GM21723 (cell line): ENCODE results near the gene CBR4.
"Not testable (repeated sequence)": the region's sequence is repeated elsewhere in the genome, so short reads cannot be mapped to it uniquely, and the experiment has no call there.

Experiments
- ATAC-seq: cut with Tn5 transposase; IDR thresholded peaks from one replicate; pipeline ENCODE4 v1.9.1; 2021; ENCODE audit warnings: mild to moderate bottlenecking, moderate library complexity; ENCODE audit not compliant: unreplicated experiment

The CBR4 gene

DNA sequence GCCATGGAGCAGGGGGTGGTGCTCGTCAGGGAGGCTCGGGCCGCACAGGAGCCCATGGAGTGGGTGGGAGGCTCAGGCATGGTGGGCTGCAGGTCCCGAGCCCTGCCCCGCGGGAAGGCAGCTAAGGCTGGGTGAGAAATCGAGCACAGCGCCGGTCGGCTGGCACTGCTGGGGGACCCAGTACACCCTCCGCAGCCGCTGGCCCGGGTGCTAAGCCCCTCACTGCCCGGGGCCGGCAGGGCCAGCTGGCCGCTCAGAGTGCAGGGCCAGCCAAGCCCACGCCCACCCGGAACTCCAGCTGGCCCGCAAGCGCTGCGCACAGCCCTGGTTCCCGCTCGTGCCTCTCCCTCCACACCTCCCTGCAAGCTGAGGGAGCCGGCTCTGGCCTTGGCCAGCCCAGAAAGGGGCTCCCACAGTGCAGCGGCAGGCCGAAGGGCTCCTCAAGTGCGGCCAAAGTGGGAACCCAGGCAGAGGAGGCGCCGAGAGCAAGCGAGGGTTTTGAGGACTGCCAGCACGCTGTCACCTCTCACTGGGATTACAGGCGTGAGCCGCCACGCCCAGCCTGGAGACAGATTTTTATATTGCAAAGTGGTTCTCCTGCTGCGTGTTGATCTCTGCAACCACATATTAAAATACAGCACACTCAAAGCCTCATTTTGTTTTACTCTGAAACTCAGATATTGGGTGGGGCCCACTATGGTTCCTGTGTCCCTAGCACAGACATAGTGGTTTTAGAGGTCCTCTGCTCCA, 26.0 kb upstream of the CBR4 start:
- not testable (repeated sequence) for ATAC-seq

DNA sequence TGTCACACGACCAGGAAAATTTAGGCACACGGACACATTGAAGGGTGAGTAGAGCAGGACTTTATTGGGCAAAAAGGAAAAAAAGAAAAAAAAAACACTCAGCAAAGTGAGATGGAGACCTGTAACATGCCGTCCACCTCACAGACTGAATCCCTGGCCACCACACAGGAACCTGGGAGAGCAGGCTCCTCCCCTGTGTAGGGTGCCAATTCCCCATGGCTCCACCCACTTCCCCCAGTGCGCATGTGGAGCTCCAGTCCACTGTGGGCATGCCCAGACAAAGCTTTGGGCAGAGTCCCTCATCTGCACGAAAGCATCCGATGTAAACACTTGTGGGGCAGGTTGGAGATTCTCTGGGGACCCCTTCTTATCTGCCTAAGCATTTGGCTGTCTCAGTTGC, 23.6 kb upstream of the CBR4 start:
- no peak for ATAC-seq

DNA sequence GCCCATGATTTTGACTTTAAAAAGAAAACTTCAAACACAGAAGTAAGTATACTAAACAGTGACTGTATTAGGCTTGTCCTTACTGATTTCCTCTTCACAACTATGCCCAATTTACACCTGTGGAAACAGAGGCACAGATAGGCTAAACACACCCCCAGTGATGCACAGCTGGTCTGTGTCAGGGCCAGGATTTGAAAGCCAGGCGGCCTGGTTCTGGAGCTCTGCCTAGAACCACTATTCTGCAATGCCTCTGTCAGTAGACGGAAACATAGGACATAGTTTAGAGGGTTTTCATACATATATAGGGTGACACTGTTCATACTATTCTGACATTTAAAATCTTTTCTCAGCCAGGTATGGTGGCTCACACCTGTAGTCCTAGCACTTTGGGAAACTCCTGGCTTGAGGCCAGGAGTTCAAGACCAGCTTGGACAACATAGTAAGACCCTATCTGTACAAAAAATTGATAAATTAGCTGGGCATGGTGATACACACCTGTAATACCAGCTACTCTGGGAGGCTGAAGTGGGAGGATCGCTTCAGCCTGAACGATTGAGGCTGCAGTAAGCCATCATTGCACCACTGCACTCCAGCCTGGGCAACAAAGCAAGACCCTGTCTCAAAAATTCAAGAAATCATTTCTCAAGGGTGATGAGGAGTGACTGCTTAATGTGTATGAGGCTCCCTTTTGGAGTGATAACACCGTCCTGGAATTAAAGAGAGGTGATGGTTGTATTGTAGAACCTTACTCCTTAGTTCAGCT, 23.0 kb upstream of the CBR4 start:
- ATAC-seq, result no peak

DNA sequence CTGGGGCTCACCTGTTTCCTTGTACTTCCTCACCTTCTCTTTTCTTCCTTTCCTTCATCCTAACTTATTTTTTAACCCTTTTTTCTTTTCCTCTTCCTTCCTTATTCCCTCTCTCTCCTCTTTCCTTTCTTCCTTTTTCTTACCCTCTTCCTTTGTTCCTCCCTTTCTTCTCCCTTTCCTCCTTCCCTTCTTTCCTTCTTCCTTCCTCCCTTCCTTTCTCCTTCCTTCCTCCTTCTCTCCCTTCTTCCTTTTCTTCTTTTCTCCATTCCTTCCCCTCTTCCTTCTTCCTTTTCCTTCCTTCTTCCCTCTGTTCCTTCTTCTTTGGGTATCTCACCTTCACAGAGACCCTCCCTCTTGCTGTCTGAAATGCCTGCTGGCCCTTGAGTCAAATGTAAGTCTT, 22.1 kb upstream of the CBR4 start:
- no peak for ATAC-seq

DNA sequence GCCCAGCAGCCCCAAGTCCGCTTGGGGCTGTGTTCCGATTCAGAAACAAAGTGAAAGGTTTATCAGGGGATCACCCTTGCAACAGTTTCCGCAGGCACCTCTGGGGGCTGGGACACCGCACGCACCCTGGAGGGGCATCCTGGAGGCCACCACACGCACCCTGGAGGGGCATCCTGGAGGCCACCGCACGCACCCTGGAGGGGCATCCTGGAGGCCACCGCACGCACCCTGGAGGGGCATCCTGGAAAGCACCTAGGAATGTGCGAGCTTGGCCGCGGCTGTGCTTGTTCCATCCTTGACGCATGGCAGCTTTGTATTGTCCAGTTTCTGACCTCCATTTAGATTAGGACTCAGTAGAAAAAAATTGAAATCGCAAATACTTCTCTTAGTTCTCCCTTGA, 21.3 kb upstream of the CBR4 start:
- ATAC-seq, result no peak

DNA sequence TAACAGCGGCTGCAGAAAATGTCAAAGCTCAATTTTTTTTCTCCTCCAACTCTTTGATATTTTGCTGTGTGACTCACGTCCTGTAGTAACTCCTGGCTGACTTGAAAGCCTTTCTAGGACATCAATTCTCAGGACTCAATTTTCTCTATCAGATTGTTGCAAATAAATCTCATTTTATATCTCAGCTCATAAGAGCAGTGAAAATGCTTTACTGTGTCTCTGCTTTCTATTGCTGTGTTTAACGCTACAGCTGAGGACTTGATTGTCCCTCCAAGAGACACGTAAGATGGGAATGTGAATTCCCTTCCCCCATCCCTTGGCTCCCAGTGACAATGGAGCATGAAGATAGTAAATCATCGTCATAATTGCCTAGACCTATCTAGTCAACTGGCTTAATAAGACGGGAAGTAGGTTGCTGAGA, 20.5 kb upstream of the CBR4 start:
- no peak for ATAC-seq

DNA sequence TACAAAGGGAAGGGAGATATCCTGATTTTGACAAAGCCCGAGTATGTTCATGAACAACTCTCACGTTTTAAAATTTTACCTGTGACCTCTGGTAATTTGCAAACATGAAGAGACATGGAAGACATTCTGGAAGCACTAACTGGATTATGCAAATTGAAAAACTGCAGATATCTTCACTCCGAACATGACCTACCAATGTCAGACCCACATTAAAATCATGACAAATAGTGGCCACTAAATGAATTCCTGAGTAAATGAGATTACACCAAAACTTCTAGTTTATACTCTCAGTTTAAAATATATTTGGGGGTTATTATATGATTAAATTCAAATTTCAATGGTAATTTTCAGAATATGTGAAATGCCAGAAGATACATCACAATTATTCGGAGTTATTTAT, 19.9 kb upstream of the CBR4 start:
- no peak for ATAC-seq

DNA sequence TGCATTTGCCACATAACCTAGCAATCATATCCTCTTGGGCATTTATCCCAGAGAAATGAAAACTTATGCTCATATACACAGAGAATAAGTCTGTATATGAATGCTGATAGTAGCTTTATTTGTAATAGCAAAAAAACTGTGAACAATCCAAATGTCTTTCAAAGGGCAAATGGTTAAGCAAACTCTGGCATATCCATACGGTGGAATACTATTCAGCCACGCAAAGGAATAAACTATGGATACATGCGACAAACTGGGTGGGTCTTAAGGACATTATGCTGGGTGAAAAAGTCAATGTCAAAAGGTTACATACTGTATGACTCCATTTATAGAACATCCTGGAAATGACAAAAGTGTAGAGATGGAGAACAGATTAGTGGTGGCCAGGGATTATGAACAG, 17.6 kb upstream of the CBR4 start:
- ATAC-seq, result no peak

DNA sequence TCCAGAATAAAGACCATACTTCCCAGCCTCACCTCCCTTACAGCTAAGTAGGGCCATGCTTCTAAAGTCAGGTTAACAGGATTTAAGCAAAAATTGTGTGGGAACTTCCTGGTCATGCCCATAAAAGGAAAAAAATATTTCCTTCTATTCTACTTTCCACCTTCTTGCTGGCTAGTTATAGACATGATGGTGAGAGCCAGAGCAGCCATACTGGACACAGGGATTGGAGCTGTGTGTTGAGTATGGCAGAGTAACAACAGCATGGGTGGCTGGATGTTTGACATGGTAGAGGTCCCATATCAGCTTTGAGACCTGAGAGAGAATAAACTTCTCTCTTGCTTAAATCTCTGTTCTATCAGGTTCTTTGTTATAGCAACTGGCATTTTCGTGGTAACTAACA, 15.1 kb upstream of the CBR4 start:
- ATAC-seq, result no peak

DNA sequence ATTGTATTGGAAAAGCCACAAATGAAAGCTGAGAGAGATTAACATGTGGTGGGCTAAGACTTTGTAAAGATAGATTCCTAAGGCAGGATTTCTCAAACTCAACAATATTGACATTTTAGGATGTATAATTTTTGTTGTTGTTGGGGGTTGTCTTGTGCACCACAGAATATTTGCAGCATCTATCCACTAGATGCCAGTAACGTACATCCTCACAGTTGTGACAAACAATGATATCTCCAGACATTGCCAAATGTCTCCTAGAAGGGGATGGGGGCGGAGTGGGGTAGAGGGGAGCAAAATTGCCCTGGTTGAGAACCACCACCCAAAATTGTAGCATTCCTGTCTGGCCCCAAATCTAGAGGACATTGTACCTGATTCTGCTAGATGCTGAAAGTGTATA, 14.7 kb upstream of the CBR4 start:
- peak; percentile 89 for ATAC-seq

DNA sequence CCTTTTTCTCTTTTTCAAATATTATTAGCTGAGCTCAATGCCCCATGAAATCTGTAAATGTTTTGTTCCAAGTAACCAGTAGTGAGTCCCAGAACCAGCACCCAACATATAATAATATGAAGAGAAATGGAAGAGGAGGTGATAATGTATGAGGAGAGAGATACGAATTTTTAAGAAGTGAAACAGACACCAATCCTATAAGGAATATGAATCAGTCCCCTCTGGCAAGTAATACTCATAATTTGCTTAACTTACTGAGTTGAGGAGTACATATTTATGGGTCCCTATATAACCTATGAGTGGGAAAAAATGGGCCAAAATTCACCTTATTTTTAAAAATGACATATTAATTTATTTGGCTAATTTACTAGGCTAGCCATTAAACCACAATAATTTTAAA, 8.4 kb upstream of the CBR4 start:
- no peak for ATAC-seq

DNA sequence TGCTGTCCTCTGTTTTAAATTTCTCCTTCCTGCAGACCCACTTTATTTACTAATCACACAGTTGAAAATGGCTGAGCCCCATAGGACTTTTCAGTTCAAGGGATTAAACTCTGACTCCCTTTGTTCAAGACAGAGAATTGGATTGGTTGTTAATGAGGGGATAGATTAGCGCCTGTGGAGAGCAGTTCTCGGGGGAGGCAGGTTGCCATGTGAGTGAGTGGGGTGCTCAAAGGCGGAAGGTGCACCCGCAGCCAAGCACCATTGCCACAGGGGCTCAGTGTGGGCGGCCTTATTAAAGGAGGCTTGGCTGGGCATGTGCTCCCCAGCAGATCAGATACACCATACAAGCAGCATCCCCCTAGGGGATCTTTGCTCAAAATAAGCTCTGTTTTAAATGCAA, 7.9 kb upstream of the CBR4 start:
- ATAC-seq, result no peak

DNA sequence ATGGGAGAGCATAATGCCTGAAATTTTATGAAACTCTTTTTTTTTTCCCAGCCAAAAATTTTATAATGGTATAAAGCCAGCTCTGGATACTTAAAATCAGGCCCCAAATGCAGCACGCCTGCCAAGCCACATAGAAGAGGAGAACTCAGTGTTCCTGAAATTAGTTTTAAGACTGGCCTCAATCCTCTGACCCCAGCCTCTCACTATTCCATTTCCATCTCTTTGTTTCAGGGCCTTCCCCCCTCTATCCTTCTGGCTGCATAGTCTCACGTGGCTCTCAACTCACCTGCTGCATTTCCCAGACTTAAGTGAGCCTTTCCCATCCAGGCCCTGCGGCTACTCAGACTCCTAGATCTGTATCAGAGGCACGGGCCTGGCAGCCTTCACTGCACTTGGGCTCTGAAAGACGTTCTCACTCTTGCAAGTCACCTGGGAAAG, 5.2 kb upstream of the CBR4 start:
- ATAC-seq, result no peak

DNA sequence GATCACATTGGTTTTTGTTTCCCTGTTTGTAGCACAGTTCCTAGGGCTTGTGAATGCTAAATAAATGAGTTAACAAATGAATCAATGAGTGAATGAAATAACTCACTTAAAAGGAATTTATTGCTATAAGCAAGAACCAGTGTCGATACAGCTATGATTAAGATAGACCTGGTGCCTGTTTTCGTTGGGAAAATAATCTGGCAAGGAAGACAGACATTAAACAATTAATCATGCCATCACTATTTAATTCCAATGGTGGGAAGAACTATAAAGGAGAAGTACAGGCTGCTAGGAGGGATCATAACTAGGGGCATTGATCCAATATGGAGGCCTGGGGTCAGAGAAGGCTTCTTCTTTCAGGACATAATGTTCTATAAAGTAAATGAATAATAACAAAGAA, 4.5 kb upstream of the CBR4 start:
- ATAC-seq, result no peak

DNA sequence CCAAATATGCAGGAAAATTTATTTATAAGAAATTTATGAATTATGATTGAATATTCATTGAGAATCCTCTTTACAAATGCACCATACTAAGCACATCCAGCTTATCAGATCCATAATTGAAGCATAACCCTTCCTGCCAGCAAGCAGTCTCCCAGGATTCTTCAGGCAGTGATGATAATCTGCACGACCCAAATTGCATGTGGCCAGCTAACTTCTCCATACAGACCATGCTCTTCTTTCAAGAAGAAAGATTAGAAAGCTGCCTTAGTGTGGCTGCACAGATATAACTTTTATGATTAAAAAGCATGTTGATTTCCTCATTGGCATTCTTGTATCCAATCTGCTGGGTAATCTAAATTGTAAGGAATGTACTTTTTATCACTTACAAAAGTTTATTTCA, 3.3 kb upstream of the CBR4 start:
- ATAC-seq, result no peak

DNA sequence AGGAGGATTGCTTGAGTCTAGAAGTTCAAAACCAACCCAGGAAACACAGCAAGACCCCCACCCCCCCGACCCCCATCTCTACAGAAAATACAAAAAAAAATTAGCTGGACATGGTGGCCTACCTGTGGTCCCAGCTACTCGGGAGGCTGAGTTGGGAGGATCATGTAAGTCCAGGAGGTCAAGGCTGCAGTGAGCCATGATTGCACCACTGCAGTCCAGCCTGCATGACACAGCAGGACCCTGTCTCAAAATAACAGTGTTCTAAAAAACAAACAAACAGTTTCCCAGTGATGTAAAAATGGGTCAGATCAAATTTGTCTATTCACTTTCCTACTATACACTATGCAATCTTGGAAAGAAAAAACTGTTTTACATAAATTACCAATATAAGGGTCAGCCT, 2.0 kb upstream of the CBR4 start:
- no peak for ATAC-seq

DNA sequence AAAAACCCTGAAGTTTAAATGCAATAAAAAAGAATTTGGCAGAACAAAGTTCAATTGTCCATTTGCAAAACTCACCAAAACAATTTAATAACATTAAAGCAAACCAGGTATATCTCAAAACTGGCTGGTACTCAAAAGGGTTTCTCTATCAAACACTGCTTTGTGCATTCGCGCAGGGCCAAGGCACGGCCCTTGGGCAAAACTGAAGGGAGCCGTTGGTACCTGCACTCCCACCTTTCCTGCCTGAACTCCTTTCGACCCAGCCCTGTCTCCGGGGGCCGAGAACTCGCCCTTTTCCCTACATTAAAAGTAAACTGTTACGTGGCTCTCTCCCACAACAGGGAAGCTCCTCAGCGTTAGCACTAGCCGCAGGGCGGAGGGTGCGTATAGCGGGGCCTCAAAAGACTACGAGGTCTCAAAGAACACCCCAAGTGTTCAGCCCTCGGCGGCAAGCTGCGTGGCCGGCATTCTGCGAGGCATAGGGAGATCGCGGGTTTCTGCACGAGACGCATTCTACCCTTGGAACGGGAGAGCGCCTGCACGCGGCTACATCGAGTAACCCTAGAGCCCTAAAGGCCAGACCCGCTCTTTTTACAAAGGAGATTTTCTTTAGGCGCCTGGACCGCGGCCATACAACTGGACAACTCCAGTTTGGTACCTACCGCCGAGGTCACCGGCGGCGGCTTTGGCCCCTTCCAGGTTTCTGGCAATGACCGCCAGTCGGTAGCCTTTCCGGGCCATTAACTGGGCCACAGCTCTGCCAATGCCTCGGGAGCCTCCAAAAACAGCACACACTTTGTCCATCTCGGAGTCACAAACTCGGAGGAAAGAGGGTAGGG, 550 bp downstream of the CBR4 start:
- peak; percentile 52 for ATAC-seq

DNA sequence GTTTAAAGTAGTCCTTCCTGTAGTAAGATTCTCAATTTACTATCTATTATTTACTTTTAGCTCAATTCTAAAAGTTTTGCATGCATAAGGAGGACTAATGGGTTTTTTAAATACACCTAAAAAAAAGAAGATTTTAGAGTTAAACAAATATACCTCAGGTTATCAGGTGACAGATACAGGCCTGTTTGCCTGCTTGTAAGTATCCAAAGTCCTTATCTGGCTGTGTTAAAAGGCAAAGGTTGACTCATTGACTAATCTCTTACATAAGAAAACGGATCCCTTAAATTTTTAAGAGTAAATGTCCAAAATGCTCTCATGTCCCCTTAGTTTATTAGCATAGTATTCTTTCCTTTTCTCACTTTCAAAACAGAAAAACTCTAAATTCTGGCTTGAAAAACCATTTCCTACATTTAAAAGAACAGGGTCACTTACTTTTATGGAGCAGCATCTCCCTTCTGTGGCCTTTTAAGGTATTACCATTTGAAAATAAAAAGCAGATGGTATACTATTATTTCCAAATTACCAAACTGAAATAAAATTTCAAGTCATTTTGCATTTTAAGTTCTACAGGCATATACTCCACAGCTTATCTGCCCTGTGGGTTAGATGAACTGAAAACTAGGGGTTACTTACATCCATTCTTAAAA, 4.5 kb downstream of the CBR4 start:
- ATAC-seq, result no peak

DNA sequence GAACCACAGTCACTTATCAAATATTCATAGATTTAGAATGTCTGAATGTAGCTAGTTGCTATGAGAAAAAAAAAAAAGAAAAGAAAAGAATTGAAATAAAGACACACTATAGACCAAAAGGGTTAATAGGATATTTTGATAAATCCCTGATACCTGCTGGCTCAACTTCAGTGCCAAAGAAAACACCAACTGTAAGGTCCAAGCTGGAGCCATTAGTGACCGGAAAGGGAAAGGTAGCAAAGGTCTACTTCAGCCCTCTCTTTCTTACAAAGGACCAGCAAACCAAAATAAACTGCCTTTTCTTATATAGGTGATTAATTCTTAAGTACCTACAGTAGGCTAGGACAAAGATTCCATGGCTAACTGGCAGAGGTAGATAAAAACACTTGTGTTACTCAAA, 9.7 kb downstream of the CBR4 start:
- ATAC-seq, result no peak

DNA sequence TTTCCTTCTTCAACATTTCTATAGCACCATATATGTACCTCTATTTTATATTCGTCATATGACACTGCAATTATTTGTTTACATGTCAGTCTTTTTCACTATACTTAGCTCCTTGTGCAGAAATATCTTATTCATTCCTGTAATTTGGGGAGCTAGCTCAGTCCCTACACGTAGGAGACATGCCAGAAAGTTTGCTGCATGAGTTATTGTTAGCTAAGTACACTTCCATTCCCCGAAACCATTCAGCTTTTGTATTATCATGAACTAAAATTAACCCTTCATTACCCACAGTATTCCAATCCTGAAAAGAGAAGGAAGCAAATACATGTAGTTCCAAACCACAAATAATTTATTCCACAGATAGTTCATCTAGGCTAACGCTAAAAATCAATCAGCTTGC, 10.2 kb downstream of the CBR4 start:
- no peak for ATAC-seq

DNA sequence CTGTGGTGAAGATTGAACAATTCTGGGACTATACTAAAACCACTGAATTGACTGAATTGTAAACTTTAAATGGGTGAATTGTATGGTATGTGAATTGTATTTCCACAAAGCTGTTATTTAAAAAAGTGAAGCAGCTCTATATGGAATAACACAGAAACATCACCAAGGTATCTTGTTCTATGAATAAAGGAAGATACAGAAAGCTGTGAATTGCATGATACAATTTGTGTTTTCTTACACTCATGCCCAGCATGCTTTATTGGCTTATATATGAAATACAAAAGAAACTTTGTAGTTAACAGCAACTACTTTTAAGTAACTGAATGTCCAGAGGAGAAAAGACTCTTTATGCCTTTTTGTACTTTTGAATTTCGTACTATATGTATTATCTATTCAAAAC, 11.5 kb downstream of the CBR4 start:
- no peak for ATAC-seq
